ENCODE measurements around the gene GNAZ. TPM values are rescaled to one million over a fixed set of nuclear protein-coding genes. Genes with fewer than 3 reads are reported as not detected.

GNAZ gene
- 1.7 to 2.9 TPM (median 2.2 TPM) in 5 replicates for total RNA-seq (2022; extraction: Qiagen RNA extraction; ENCODE audit: low read depth)

GRCh38 chr22:23070418-23071229, at the start of gene GNAZ:
Gene GNAZ, plus strand, starts transcription at chr22:23070519. Its CDS starts 25,177 bp downstream, at chr22:23095696.

GRCh38 chr22:23144932-23145877, 74.9 kb downstream of the GNAZ start, which contains the start of gene RAB36:
Gene RAB36, plus strand, starts transcription at chr22:23145477. Its CDS starts 1,140 bp downstream, at chr22:23146617.

Other genes starting within 250 kb of the GNAZ start
- gene IGLL5, start 182.7 kb upstream of the GNAZ start, total RNA-seq (2022; extraction: Qiagen RNA extraction; ENCODE audit: low read depth) = not detected in 5 replicates
- 0.77 to 1.4 TPM (median 1.0 TPM) in 5 replicates for gene RSPH14, start 71.5 kb downstream of the GNAZ start, total RNA-seq (2022; extraction: Qiagen RNA extraction; ENCODE audit: low read depth)
- 7.0 to 8.3 TPM (median 7.8 TPM) in 5 replicates for gene RAB36, start 75.0 kb downstream of the GNAZ start, total RNA-seq (2022; extraction: Qiagen RNA extraction; ENCODE audit: low read depth)
- 13.3 to 16.6 TPM (median 14.0 TPM) in 5 replicates for gene BCR, start 110.0 kb downstream of the GNAZ start, total RNA-seq (2022; extraction: Qiagen RNA extraction; ENCODE audit: low read depth)